GM12878 (cell line): ENCODE data around the gene ETV6. TPM values are rescaled to one million over a fixed set of nuclear protein-coding genes. Genes with fewer than 3 reads are reported as not detected.

Source experiments
- ATF2 ChIP-seq: IDR thresholded peaks from 2 replicates; pipeline ENCODE4 v1.6.1; 2012; ENCODE audit warnings: low read length, inconsistent platforms
- CBX3 ChIP-seq: fragments of 200-600 bp; sonication (generic); IDR thresholded peaks from 2 replicates; pipeline ENCODE4 v1.6.1; 2016; ENCODE audit warnings: low read depth, borderline replicate concordance
- E2F8 ChIP-seq: fragments of 450-650 bp; IDR thresholded peaks from 2 replicates; pipeline ENCODE4 v1.6.1; 2018; ENCODE audit warnings: mild to moderate bottlenecking, low read depth, moderate library complexity; ENCODE audit not compliant: partially characterized antibody
- SMARCA5 ChIP-seq: fragments of 450-650 bp; IDR thresholded peaks from 2 replicates; pipeline ENCODE4 v1.6.1; 2017; ENCODE audit warnings: mild to moderate bottlenecking
- ZBTB11 ChIP-seq: fragments of 450-650 bp; formaldehyde crosslinking; IDR thresholded peaks from 2 replicates; pipeline ENCODE4 v1.5.0; 2022; ENCODE audit warnings: mild to moderate bottlenecking, missing genetic modification characterization
- polyA plus RNA-seq, 11 experiments: library from polyadenylated mRNA; depleted of rRNA in 4 of 11; unstranded in 6 of 11; stranded (reverse) in 5 of 11; fragments of >200 nt; fragmentation: Nextera tagmentation in 4 of 11; fragmentation: Illumina TruSeq in 1 of 11; extraction: Ambion mirVana in 4 of 11; extraction: Trizol in 1 of 11; gene quantifications; 1 replicate in 1 of 11; 2 replicates in 10 of 11; pipeline versions ENCODE4 v1.2.1 to v1.2.3, GENCODE V29; 2011 to 2016; ENCODE audit warnings: inconsistent platforms in 2 of 11, missing spikeins in 2 of 11, low read depth in 1 of 11
- total RNA-seq, 4 experiments: library from RNA; depleted of rRNA in 3 of 4; stranded (reverse); fragments of >200 nt in 3 of 4; fragmentation: Illumina TruSeq in 1 of 4; extraction: Trizol in 1 of 4; gene quantifications; 2 replicates each; pipeline versions ENCODE4 v1.2.1 to v1.2.3, GENCODE V29; 2013 to 2021

The ETV6 gene
- total and polyA plus RNA-seq, 10 of the 15 experiments (the other 5 are each of a cell fraction or from before 2014, with no cell fraction given): 6.6 to 74.8 (median 24.6) TPM

GRCh38 chr12:11734580-11735180 lies 85.2 kb downstream of the ETV6 start (continued):
- TF ChIP-seq E2F8 (no peak), CBX3 (no peak), ZBTB11 (CRISPR knock-in tag) (no peak), SMARCA5 (no peak), ATF2 (no peak)
